HT-29 (cell line): ENCODE measurements around the gene IL27RA. TPM values are rescaled to one million over a fixed set of nuclear protein-coding genes. Genes with fewer than 3 reads are reported as not detected.
"Not testable (repeated sequence)": the region's sequence is repeated elsewhere in the genome, so short reads cannot be mapped to it uniquely, and the experiment has no call there.

Experiments used
- DNase-seq: peaks from one replicate; pipeline ENCODE4 v3.0.0-alpha.2; 2015; ENCODE audit warnings: low spot score
- total RNA-seq: library from RNA; depleted of rRNA; stranded (reverse); fragments of >200 nt; shearing (Covaris generic); gene quantifications from 2 replicates; pipeline ENCODE4 v1.2.3, GENCODE V29; 2014

The IL27RA gene
- total RNA-seq, 1 experiment from 2014 or later = 0.10 TPM

DNA sequence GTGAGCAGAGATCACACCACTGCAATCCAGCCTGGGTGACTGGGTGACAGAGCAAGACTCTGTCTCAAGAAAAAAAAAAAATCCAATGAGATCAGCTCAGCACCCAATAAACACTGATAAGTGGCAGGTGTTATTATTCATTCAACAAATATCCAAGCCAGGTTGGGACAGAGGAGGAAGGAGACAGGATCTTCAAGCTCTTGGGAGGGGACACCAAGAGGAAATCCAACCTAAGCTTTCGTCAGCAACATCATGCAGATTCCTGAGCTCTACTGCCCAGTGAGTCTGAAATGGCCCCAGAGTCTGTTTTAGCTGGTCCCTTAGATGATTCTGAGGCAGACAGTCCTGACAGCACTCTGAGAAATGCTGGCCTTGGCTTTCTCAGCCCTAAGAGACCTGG, 33.1 kb upstream of the IL27RA start:
- DNase-seq = no peak

DNA sequence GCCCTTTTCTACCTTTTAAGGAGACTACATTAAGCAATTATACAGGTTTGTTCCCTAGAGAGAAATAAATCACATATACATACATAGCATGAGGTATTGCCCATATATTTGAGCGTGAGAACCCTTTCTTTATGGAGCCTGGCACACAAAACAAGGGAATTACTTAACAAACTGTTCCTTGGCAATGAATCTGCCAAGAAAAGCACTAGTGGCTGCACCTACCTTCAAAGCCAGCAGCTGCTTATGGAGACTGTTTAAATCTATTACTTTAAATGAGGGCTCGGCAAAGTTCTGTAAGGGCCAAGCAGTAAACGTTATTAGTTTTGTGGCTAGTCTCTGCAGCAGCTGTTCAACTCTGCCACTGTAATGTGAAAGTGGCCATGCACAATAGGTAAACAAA, 32.5 kb upstream of the IL27RA start:
- DNase-seq = no peak

DNA sequence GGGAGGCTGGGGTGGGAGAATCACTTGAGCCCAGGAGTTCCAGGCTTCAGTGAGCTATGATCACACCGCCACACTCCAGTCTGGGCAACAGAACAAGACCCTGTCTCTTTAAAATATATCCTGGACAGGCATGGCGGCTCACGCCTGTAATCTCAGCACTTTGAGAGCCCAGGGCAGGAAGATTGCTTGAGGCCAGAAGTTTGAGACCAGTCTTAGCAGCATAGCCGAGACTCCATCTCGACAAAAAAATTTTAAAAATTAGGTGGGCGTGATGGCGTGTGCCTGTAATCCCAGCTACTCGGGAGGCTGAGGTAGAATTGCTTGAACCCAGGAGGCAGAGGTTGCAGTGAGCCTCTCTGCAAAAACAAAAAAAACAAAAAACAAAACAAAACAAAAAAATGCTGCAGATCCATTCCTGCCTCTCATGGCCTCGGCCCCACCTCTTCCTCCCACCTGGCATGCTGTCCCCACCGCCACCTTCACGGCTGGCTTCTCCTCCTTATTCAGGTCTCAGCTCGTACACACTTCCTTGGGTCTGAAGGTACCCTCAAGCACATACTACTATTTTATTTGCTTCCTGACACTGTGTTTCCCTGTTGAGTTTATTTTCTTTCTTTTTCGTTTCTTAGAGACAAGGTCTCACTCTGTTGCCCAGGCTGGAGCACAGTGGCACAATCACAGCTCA, 30.7 kb upstream of the IL27RA start:
- DNase-seq = no peak

DNA sequence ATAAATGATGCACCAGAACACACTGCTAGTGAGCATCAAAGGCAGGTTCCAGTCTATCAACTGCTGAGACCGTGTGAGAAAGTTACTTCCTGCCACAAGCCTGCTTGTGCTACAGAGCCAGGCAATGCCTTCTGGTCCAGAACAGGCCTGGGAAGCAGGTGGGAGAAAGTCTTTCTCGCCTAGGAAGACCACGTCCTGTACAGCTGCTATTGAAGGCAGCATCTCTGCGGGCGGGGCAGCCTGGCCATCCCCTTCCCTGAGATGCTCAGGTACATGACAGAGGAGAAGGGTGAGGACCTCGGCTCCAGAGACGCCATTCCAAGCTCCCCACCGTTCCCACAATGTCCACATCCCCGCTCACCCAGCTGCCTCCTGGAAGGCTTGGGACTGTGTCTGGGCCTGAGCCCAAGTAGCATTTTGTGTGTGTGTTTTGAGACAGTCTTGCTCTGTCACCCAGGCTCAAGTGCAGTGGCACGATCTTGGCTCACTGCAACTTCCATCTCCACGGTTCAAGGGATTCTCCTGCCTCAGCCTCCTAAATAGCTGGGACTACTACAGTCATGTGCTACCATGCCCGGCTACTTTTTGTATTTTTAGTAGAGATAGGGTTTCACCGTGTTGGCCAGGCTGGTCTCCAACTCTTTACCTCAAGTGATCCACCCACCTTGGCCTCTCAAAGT, 28.9 kb upstream of the IL27RA start:
- DNase-seq = no peak

DNA sequence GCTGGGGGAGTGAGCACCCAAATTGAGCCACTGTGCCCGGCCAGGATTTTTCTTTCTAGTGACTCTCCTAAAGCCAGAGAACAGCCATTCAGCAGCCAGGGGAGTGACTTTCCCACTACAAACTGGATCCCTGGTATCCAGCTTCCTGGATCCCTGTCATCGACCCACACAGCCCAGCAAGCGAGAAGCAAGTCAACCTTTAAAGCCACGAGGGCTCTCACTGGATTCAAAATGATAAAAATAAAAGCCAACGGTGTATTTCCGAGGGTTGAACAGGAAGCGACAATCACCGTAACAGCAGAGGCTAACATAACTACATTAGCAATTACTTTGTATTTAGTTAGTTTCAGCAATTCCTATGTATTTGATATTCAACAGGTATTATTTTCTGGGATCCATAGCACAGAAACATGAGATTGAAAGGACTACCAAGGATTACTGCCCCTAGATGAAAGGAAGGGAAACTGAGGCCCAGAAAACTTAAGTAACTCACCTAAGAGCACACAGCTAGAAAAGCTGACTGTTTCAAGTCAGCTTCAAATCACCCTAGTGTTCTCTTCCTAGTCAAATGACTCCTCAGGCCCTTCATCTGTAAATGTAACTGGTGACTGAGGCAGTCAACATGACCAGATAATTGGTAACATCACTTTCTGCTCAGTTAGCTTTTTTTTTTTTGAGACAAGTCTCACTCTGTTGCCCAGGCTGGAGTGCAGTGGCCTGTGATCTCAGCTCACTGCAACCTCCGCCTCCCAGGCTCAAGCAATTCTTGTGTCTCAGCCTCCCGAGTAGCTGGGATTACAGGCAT, 28.1 kb upstream of the IL27RA start:
- DNase-seq = no peak

DNA sequence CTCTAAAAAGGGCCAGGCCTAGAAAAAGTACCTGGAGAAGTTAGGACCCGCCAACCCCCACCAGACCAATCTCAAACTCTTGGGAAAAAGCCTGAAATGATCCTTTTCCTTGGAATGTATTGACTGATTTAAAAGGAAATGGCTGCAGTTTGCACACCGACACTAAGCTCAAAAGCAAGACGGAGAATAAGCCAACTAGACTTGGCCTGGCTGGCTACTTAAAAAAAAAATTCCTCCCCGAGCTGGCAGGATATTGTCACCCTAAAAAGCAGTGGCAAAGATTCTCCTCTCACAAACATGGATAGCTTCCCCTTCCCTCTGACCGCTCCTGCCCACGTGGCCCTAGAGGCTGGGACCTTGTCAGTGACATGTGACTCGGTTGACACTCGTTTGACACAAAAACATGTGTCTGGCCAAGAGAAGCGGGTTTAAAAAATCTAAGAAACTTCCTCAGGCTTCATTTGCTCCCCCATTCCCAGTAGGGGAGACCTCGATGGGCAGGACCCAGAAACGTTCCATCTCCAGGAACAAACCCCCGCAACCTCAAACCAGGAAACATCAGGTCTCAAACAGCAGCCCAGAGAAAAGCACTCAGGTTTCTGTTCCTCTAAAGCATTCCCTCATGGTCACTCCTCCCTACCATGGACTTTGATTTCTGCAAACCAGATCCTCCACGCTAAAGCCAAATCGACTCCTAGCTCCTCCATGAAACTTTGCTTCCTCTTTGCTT, 26.8 kb upstream of the IL27RA start:
- DNase-seq = no peak

DNA sequence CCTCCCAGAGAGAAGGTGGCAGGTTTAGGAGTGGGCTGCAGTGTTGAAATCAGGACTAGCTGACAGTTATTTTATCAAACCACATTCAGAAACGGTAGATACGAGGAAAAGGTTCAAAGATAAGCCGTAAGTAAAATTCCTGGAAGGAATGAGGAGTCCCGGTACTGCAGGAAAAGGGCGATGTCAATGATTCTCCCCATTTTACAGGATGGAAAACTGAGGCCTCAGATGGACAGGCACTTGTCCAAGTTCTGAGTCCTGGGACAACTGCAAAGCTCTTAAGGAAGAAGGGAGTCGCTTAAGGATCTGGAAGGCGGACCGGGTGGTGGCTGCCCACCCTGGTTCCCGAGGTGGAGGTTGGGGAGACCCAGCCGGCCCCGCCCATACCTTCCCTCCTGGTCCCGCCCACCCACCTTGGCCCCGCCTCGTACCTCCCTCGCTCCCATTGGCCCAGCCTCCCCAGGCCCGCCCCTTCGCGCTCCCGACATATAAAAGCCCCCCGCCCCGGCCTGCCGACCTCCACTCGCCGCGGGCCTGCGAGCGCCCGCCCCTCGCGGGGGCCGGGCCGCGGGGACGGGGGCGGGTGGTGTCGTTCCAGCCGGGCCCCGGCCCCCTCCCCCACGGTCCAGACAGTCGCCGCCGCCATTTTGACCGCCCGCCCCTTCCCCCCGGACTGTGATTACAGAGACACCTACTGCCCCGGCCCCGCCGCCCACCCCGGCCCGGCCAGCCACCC, 26.0 kb upstream of the IL27RA start:
- peak; percentile 77 for DNase-seq

DNA sequence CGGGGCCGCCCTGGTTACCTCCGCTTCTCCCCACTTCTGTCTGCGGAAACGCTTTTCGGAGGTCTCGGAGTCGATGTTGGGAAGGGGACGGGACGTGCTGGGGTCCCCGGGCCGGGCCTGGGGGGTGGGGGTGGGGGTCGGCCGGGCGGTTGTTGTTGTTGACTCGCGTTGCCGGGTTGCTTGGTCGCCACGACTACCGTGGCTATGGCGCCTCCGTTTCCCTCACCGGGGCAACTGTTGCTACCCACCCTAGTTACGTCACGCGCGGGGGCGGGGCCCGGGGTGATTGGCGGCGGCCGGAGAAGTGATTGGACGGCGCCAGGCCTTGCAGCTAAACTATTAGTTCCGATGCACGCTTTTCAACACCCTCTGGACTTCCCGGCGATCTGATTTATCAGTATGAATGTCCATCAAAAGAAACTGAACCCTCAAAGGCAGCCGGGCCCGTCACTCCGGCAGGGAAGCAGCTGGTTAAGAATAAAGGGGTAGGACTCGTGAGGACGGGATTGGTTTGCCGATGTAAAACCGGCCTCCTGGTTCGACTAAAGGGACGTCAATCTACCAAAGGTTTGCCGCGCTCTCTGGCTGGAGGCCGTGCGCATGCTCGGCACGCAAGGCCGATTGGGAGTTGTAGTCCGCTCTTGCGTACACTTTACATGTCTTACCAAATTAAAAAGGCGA, 25.3 kb upstream of the IL27RA start, which contains the start of gene RFX1:
Gene RFX1 (minus strand): TSS at position 236 of the 681 bp plus-strand sequence. CDS start 12,477 bp downstream, outside the sequence.
- peak; percentile 92 for DNase-seq

DNA sequence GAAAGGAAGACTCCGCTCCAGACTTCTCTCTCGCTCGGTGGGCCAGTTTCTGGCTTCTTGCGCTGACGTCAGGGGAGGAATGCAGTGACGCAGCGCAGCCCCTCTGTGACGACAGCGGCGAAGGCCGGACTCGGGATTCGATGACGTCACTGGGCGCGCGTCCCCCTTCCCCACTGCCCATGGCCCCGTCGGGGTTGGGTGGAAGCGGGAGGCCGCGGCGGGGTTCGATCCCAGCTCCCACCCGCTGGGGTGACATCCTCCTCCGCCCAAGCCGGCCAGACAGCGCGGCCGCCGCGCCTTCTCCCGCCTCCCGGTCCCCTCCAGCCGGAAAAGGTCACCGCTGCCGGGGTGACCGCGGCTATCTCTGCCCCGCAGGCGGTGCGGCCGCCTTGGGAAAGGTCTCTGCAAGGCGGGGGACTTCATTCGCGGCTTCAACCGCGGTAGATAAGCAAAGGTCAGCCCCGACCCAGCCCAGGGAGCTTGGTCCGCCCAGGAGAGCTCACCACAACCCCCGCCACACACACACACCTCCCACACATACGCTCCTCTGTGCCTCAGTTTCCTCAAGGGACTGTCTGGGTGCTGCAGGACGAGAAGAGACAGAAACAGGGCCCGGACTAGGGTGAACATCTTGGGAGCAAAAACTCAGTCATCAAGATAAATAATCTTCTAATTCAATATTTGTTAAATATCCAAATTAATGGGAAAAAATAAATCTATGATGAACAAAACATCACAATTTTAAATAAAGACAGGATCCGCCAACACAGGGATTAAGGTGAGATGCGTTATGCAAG, 24.6 kb upstream of the IL27RA start:
- DNase-seq = no peak

DNA sequence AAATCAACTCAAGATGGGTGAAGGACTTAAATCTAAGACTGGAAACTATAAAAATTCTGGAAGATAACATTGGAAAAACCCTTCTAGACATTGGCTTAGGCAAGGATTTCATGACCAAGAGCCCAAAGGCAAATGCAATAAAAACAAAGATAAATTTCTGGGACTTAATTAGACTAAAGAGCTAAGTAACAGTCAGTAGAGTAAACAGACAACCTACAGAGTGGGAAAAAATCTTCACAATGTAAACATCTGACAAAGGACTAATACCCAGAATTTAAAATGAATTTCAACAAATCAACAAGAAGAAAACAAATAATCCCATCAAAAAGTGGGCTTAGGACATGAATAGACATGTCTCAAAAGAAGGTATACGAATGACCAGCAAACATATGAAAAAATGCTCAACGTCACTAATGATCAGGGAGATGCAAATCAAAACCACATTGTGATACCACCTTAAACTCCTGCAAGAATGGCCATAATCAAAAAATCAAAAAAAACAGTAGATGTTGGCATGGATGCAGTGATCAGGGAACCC, 19.1 kb upstream of the IL27RA start:
- DNase-seq = no peak

DNA sequence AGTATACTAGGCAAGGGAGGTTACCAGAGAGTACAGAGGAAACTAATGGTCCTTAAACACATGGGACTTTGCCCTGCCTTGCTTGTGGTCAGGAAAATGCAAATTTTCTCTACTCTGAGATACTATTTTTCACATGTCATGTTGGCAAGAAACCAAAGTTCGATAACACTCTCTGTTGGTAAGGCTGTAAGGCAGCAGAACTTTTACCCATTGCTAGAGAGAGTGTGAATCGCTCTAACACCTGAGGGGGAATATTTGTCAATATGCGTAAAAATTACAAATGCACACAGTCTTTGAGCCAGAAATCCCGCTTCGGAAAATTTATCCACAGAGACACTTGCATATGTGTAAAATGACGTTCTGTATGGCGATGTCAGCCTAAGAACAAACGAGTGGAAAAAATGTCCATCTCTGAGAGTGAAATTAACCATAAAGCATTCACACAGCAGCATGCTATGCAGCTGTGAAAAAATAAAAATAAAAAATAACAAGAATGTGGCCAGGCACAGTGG, 16.0 kb upstream of the IL27RA start:
- DNase-seq = no peak

DNA sequence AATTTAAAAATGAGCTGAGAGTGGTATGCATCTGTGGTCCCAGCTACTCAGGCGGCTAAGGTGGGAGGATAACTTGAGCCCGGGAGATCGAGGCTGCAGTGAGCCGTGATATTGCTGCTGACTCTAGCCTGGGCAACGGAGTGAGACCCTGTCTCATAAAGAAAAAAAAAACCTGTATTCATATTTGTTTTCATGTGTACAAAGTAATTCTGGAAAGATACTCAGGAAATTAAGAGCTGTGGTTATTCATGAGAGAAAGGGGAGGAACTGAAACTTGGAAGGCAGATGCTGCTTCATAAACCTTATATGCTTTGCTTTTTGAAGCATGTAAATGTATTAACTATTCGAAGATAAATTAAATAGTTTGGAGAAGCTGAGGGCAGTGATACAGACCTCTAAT, 12.5 kb upstream of the IL27RA start:
- DNase-seq = no peak

DNA sequence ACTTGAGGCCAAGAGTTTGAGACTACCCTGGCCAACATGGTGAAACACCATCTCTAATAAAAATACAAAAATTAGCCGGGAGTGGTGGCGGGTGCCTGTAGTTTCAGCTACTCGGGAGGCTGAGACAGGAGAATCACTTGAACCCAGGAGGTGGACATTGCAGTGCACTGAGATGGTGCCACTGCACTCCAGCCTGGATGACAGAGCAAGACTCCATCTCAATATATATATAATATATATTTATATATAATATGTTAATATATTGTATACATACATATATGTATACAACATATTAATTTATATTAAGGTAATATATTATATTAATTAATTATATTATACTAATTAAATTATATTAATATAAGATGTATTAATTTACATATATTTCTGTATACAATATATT, 11.8 kb upstream of the IL27RA start:
- not testable (repeated sequence) for DNase-seq

DNA sequence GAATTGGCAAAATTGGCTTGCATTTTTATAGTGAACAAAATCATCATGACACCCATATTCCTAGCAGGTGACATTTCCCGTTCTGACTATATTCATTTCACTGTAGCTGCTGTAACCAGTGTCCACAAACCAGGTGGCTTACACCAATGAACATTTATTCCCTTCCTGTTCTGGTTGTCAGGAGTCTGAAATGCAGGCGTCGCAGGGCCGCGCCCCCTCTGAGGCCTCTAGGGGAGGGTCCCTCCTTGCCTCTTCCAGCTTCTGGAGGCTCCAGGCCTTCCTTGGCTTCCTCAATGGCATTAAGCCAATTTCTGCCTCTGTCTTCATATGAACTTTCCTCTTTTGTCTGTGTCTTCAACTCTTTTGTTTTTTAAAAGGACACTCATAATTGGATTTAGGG, 10.1 kb upstream of the IL27RA start:
- DNase-seq = no peak

DNA sequence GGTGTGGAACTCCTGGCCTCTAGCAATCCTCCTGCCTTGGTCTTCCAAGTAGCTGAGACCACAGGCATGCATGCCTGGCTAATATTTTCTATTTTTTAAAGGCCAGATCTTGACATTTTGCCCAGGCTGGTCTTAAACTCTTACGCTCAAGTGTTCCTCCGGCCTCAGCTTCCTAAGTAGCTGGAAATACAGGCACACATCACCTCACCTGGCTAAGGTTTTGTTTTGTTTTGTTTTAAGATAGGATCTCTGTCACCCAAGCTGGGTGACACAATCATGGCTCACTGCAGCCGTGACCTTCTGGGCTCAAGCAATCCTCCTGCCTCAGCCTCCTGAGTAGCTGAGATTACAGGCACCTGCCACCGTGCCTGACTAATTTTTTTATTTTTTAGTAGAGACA, 9.1 kb upstream of the IL27RA start:
- no peak for DNase-seq

DNA sequence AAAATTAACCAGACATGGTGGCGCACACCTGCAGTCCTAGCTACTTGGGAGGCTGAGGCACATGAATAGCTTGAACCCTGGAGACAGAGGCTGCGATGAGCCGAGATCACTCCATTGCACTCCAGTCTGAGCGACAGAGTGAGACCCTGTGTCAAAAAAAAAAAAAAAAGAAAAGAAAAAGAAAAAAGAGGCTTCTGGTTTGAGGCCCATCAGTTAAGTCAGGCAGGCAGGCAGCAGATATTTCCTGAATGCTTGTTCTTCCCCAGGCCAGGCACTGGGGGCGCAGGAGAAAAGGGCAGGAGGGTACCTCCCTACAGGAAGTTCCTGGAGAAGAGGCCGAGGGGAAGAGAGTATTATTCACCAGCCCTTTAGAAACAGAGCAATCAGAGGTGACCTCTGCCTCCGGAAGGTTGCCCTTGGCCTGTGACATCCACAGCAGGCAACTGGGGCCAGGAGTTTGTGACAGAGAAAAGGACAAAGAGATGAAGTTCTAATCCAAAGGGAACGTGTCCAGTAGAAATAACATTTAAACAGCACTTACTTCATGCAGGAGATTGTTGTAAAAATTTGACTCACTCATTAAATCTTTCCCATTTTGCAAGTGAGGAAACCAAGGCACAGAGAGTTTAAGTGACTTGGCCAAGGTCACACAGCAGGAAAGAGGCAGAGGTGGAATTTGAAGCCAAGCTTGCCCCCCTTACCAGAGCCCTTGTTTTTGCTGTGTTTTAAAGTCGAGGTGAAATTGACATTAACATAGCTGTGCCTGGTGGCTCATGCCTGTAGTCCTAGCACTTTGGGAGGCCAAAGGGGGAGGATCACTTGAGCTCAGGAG, 7.9 kb upstream of the IL27RA start:
- peak; percentile 47 for DNase-seq

DNA sequence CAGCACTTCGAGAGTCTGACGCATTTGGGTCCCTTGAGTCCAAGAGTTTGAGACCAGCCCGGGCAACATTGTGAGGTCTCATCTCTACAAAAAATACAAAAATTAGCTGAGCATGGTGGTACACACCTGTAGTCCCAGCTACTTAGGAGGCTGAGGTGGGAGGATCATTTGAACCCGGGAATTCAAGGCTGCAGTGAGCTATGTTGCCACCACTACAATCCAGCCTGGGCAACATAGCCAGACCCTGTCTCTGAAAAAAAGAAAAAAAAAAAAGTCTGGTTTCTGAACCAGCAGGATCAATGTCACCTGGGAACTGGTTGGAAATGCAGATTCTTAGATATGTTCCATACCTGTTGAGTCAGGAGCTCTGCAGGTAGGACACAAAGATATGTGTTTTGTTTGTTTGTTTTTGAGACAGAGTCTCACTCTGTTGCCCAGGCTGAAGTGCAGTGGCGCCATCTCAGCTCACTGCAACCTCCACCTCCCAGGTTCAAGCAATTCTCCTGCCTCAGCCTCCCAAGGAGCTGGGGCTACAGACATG, 4.8 kb upstream of the IL27RA start:
- DNase-seq = not testable (repeated sequence)

DNA sequence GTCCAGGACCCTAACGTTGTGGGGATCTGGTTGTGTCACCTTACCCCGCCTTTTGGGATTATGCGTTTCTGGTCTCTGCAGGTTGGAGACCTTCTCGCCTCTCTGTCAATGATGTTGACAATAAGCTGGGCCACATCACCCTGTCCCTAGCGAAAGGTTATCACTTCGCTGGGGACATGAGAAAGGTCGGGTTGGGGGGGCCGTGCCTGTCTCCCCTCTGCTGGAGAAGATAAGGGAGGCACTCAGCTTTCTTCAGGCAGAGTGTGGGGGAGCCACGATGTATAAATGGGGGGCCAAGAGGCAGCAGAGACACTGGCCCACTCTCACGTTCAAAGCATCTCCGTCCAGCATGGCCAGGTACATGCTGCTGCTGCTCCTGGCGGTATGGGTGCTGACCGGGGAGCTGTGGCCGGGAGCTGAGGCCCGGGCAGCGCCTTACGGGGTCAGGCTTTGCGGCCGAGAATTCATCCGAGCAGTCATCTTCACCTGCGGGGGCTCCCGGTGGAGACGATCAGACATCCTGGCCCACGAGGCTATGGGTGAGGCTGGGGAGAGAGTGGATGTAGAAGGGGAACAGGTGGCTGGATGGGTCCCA, 3.6 kb upstream of the IL27RA start, which contains the start of gene RLN3:
Gene RLN3 (plus strand): TSS at position 293 of the 595 bp plus-strand sequence. CDS start 57 bp downstream, at position 350.
- DNase-seq = no peak
